B cell (primary cell): ENCODE measurements around the gene CD247. TPM values are rescaled to one million over a fixed set of nuclear protein-coding genes. Genes with fewer than 3 reads are reported as not detected.
A peak's percentile ranks its signal among the peaks of the same experiment; 100 is the strongest.

Source experiments
- ATAC-seq: fragments of 200-7000 bp; cut with Tn5 transposase; one replicate; pipeline ENCODE4 v1.10.0; 2021; ENCODE audit warnings: low read depth, mild to moderate bottlenecking, moderate number of reproducible peaks, moderate library complexity
- CTCF ChIA-PET: fragments of 350-600 bp; sonication (Branson Sonifier 250); formaldehyde crosslinking; loops from one replicate; lab custom pipeline; 2021; ENCODE audit warnings: antibody characterized with exemption, inconsistent platforms; lab: Charles Lee
- POLR2A ChIA-PET: fragments of 350-600 bp; sonication (Branson Sonifier 250); formaldehyde crosslinking; loops from one replicate; lab custom pipeline; 2021; ENCODE audit warnings: antibody characterized with exemption; lab: Charles Lee
- DNase-seq: peaks from one replicate; pipeline ENCODE4 v3.0.0; 2013
- H2AFZ ChIP-seq: 2 replicates; pipeline ENCODE4 v1.6.1; 2012; ENCODE audit warnings: mild to moderate bottlenecking, low read depth, low read length; ENCODE audit not compliant: insufficient read depth, poor library complexity, severe bottlenecking
- H3K27ac ChIP-seq, 2 donors: 1 replicate in 1 of 2; 2 replicates in 1 of 2; pipeline ENCODE4 v1.5.1; 2012 to 2013; ENCODE audit warnings: low read length in 2 of 2, mild to moderate bottlenecking in 2 of 2, moderate library complexity in 1 of 2
- H3K27me3 ChIP-seq, 4 experiments: fragments of 200-600 bp in 1 of 4; sonication (generic) in 1 of 4; replicated peaks in 1 of 4; 1 replicate in 2 of 4; 2 replicates in 2 of 4; pipeline versions ENCODE4 v1.6.1 to v1.7.0; 2013 to 2016; ENCODE audit warnings: low read length in 3 of 4, mild to moderate bottlenecking in 2 of 4, mixed read lengths in 1 of 4, moderate library complexity in 1 of 4; ENCODE audit not compliant: insufficient read depth in 4 of 4, control insufficient read depth in 3 of 4; ENCODE audit errors: control extremely low read depth in 1 of 4
- H3K36me3 ChIP-seq, 2 experiments: replicated peaks in 1 of 2; 1 replicate in 1 of 2; 2 replicates in 1 of 2; pipeline versions ENCODE4 v1.6.1 to v1.7.1; 2013; ENCODE audit warnings: low read length in 1 of 2; ENCODE audit not compliant: insufficient read depth in 2 of 2, control insufficient read depth in 1 of 2; ENCODE audit errors: control extremely low read depth in 1 of 2, extremely low read depth in 1 of 2
- H3K4me1 ChIP-seq, 2 donors: fragments of 200-600 bp in 1 of 2; sonication (generic) in 1 of 2; 1 replicate in 1 of 2; 2 replicates in 1 of 2; pipeline versions ENCODE4 v1.5.1 to v1.6.1; 2013 to 2017; ENCODE audit warnings: low read length in 2 of 2; ENCODE audit not compliant: control insufficient read depth in 2 of 2, insufficient read depth in 2 of 2
- H3K4me2 ChIP-seq: replicated peaks from 2 replicates; pipeline ENCODE3; 2012; ENCODE audit warnings: mild to moderate bottlenecking, low read depth, low read length; ENCODE audit not compliant: poor library complexity, severe bottlenecking
- H3K4me3 ChIP-seq, 5 experiments: fragments of 200-600 bp in 1 of 5; sonication (generic) in 1 of 5; 1 replicate in 3 of 5; 2 replicates in 2 of 5; pipeline versions ENCODE4 v1.5.1 to v1.7.0; 2011 to 2016; ENCODE audit warnings: low read length in 4 of 5, mild to moderate bottlenecking in 4 of 5, low read depth in 2 of 5, control low read depth in 1 of 5, moderate library complexity in 1 of 5; ENCODE audit not compliant: insufficient read depth in 1 of 5; ENCODE audit errors: control extremely low read depth in 1 of 5, extremely low read depth in 1 of 5
- H3K79me2 ChIP-seq: fragments of 200-600 bp; sonication (generic); one replicate; pipeline ENCODE4 v1.6.0; 2016; ENCODE audit warnings: low read length; ENCODE audit not compliant: control insufficient read depth, insufficient read depth
- H3K9ac ChIP-seq: fragments of 200-600 bp; sonication (generic); 2 replicates; pipeline ENCODE4 v1.6.1; 2017; ENCODE audit warnings: mild to moderate bottlenecking, low read length, moderate library complexity
- H3K9me3 ChIP-seq, 3 donors: one replicate each; pipeline versions ENCODE4 v1.6.1 to v1.7.1; 2013; ENCODE audit warnings: low read length in 2 of 3; ENCODE audit not compliant: control insufficient read depth in 2 of 3, insufficient read depth in 1 of 3; ENCODE audit errors: control extremely low read depth in 1 of 3
- H4K20me1 ChIP-seq: 2 replicates; pipeline ENCODE4 v1.6.0; 2012; ENCODE audit warnings: mild to moderate bottlenecking, low read length; ENCODE audit not compliant: insufficient read depth, control insufficient read depth, poor library complexity, severe bottlenecking
- H3K27ac Mint-ChIP-seq: one replicate; pipeline ENCODE4 v1.8.0; 2021; ENCODE audit warnings: mixed read lengths
- H3K27me3 Mint-ChIP-seq: one replicate; pipeline ENCODE4 v1.8.0; 2021; ENCODE audit warnings: mixed read lengths
- H3K4me1 Mint-ChIP-seq: one replicate; pipeline ENCODE4 v1.8.0; 2021; ENCODE audit warnings: mixed read lengths
- H3K4me3 Mint-ChIP-seq: one replicate; pipeline ENCODE4 v1.8.0; 2021; ENCODE audit warnings: mixed read lengths
- H3K9me3 Mint-ChIP-seq: one replicate; pipeline ENCODE4 v1.8.0; 2022; ENCODE audit warnings: mixed read lengths; ENCODE audit not compliant: insufficient read depth
- CTCF ChIP-seq: fragments of 200-600 bp; IDR thresholded peaks from one replicate; pipeline ENCODE4 v1.8.0; 2022; ENCODE audit warnings: antibody characterized with exemption, mild to moderate bottlenecking
- EZH2 ChIP-seq: IDR thresholded peaks from 2 replicates; pipeline ENCODE4 v1.6.1; 2012; ENCODE audit warnings: borderline replicate concordance, low read depth, mild to moderate bottlenecking, moderate library complexity, low read length; ENCODE audit not compliant: insufficient read depth, poor library complexity, severe bottlenecking
- WGBS: methylation state at CpG from one replicate; pipeline ENCODE4 v1.1.5; 2013; ENCODE audit warnings: missing lambda C conversion rate; ENCODE audit not compliant: insufficient coverage; 5-methylcytosine and 5-hydroxymethylcytosine counted together
- intact Hi-C: fragments of 100-400 bp; cut with micrococcal nuclease; formaldehyde crosslinking; loops from one replicate; pipeline ENCODE4 v1.10.0; 2022
- polyA plus RNA-seq: library from polyadenylated mRNA; depleted of rRNA; stranded (reverse); fragments of >200 nt; gene quantifications from 2 replicates; pipeline ENCODE4 v1.2.3, GENCODE V29; 2012
- total RNA-seq, 2 donors: library from RNA; stranded (reverse); fragments of 120-200 nt in 1 of 2; gene quantifications; 1 replicate in 1 of 2; 2 replicates in 1 of 2; pipeline versions ENCODE4 v1.2.3 to v1.2.4, GENCODE V29; 2013 to 2022

CD247 gene
- total and polyA plus RNA-seq, 2 donors (not counting 1 experiment from before 2014, with no cell fraction given), result 2.5 to 10.8 TPM

- Mint-ChIP-seq H3K27me3 (peaks cover 4% of the 10 kb centered on the region), H3K4me1 (peaks cover 14% of the 10 kb centered on the region), H3K4me3 (peak overlapping the region; percentile 79), H3K9me3 (no peaks in the 10 kb centered on the region), H3K27ac (peak overlapping the region; percentile 72)
- Histone ChIP-seq H3K4me1 (peaks cover 3 to 23% of the 10 kb centered on the region in 2 donors), H3K79me2 (no peaks in the 10 kb centered on the region), H3K27ac (peak overlapping the region in 1 of 2 donors; percentile 66), H3K36me3 (no peaks in the 10 kb centered on the region), H3K27me3 (peaks cover 0 to 6% (median 0%) of the 10 kb centered on the region in 4 experiments), H3K4me3 (peak overlapping the region in 4 of 5 experiments; percentile 57 to 82 (median 78)), H2AFZ (peak overlapping the region; percentile 88), H3K9me3 (no peaks in the 10 kb centered on the region), H3K4me2 (peak overlapping the region; percentile 100), H4K20me1 (no peaks in the 10 kb centered on the region), H3K9ac (peak overlapping the region; percentile 90)
- DNase-seq (no peak), ATAC-seq (peak; percentile 10)
- intact Hi-C loops, result loop anchor here (2.0 kb wide), 2 partner anchors 16 to 24 kb away; no protein-coding TSS in a partner anchor
- WGBS, result 10% methylated on average over 13 of the region's 19 CpGs
- CTCF ChIA-PET, result interaction anchor here (0.7 to 4.2 kb wide), 5 partner anchors 11 to 79 kb away, joined by 3 to 25 read pairs (median 7); no protein-coding TSS in a partner anchor
- POLR2A ChIA-PET, result interaction anchor here (1.7 kb wide), 1 partner anchor 48 kb away, joined by 6 read pairs; no protein-coding TSS in a partner anchor
- no peak for TF ChIP-seq CTCF
- TF ChIP-seq EZH2, result no peak
Measured at GRCh38 chr1:167454304-167454893, 63.9 kb downstream of the CD247 start.

- Mint-ChIP-seq H3K27me3 (peaks cover 4% of the 10 kb centered on the region), H3K4me3 (no peak overlapping the region), H3K9me3 (no peaks in the 10 kb centered on the region), H3K27ac (no peak overlapping the region), H3K4me1 (peaks cover 16% of the 10 kb centered on the region)
- Histone ChIP-seq H3K4me2 (no peak overlapping the region), H3K36me3 (no peaks in the 10 kb centered on the region), H4K20me1 (no peaks in the 10 kb centered on the region), H3K27me3 (peaks cover 0 to 6% (median 0%) of the 10 kb centered on the region in 4 experiments), H3K79me2 (peaks cover 2% of the 10 kb centered on the region), H3K4me3 (no peak overlapping the region), H2AFZ (no peak overlapping the region), H3K4me1 (peaks cover 7 to 27% of the 10 kb centered on the region in 2 donors), H3K27ac (no peak overlapping the region), H3K9ac (no peak overlapping the region), H3K9me3 (no peaks in the 10 kb centered on the region)
- no peak for TF ChIP-seq CTCF
- no peak for TF ChIP-seq EZH2
- WGBS, result 100% methylated on average over 4 of the region's 6 CpGs
- intact Hi-C loops, result no loop called here
- ChIA-PET CTCF (interaction anchor here (1.3 to 4.2 kb wide), 3 partner anchors 12 to 82 kb away, joined by 5 to 25 read pairs (median 6); no protein-coding TSS in a partner anchor), POLR2A (interaction anchor here (0.5 kb wide), 1 partner anchor 247 kb away, joined by 4 read pairs; no protein-coding TSS in a partner anchor)
- no peak for ATAC-seq
- no peak for DNase-seq
Measured at GRCh38 chr1:167453123-167453522, 65.2 kb downstream of the CD247 start.
